GM12878 (cell line): ENCODE results near the gene MT4. TPM values are rescaled to one million over a fixed set of nuclear protein-coding genes. Genes with fewer than 3 reads are reported as not detected.

Source experiments
- ATAC-seq: fragments of 200-7000 bp; cut with Tn5 transposase; 3 replicates; pipeline ENCODE4 v1.9.1; 2020; ENCODE audit warnings: mild to moderate bottlenecking, moderate library complexity
- BruUV-seq: library from RNA; stranded (reverse); fragments of 400-500 nt; replicated peaks from 2 replicates; lab custom pipeline; 2021; lab: Mats Ljungman, UMichigan
- CTCF ChIA-PET: fragments of 300-600 bp; sonication (Branson Sonifier 250); formaldehyde crosslinking; extraction: SDS; loops from one replicate; lab custom pipeline; 2021; ENCODE audit warnings: inconsistent platforms; lab: Yijun Ruan, JAX
- POLR2A ChIA-PET: fragments of 350-600 bp; formaldehyde crosslinking; extraction: SDS; loops from one replicate; lab custom pipeline; 2021; ENCODE audit warnings: inconsistent platforms; lab: Charles Lee
- RAD21 ChIA-PET: fragments of 300-600 bp; sonication (Branson Sonifier 250); formaldehyde crosslinking; loops from one replicate; lab custom pipeline; 2023; ENCODE audit warnings: antibody characterized with exemption; ENCODE audit not compliant: unreplicated experiment; lab: Charles Lee
- SMC1A ChIA-PET: fragments of 300-600 bp; sonication (Branson Sonifier 250); formaldehyde crosslinking; loops from one replicate; lab custom pipeline; 2023; ENCODE audit not compliant: unreplicated experiment, uncharacterized antibody; lab: Charles Lee
- DNase-seq: peaks from one replicate; pipeline ENCODE4 v3.0.0-alpha.2; 2011; ENCODE audit warnings: low read depth, low spot score
- FAIRE-seq: peaks from 3 replicates; lab custom pipeline; 2011; peaks lifted over from hg19 to GRCh38; lab: Jason Lieb, UNC
- H2AFZ ChIP-seq: 2 replicates; pipeline ENCODE4 v1.6.0; 2011; ENCODE audit warnings: low read depth, low read length, control low read depth; ENCODE audit not compliant: control insufficient read depth
- H3K27ac ChIP-seq: 2 replicates; pipeline ENCODE4 v1.5.1; 2011; ENCODE audit warnings: control low read depth; ENCODE audit not compliant: control insufficient read depth, insufficient read depth
- H3K27me3 ChIP-seq, 2 experiments: replicated peaks in 1 of 2; 2 replicates each; pipeline versions ENCODE4 v1.6.0 to v1.6.1; 2011; ENCODE audit warnings: low read length in 1 of 2; ENCODE audit not compliant: control insufficient read depth in 2 of 2, insufficient read depth in 2 of 2
- H3K36me3 ChIP-seq, 2 experiments: 2 replicates each; pipeline ENCODE4 v1.5.1; 2011; ENCODE audit warnings: low read length in 1 of 2; ENCODE audit not compliant: control insufficient read depth in 2 of 2, insufficient read depth in 2 of 2
- H3K4me1 ChIP-seq: 2 replicates; pipeline ENCODE4 v1.6.1; 2011; ENCODE audit warnings: mild to moderate bottlenecking, low read length, moderate library complexity, mixed read lengths; ENCODE audit not compliant: control insufficient read depth, insufficient read depth
- H3K4me2 ChIP-seq: 2 replicates; pipeline ENCODE4 v1.6.0; 2011; ENCODE audit warnings: control low read depth; ENCODE audit not compliant: control insufficient read depth, insufficient read depth
- H3K4me3 ChIP-seq: fragments of 200-600 bp; sonication (generic); 2 replicates; pipeline ENCODE4 v1.5.1; 2016
- H3K79me2 ChIP-seq: 2 replicates; pipeline ENCODE4 v1.6.0; 2011; ENCODE audit warnings: low read length; ENCODE audit not compliant: control insufficient read depth, insufficient read depth
- H3K9ac ChIP-seq: 2 replicates; pipeline ENCODE4 v1.8.0; 2011; ENCODE audit warnings: low read length, control low read depth, mixed read lengths; ENCODE audit not compliant: control insufficient read depth, insufficient read depth
- H3K9me3 ChIP-seq: replicated peaks from 3 replicates; pipeline ENCODE4 v1.5.1; 2011; ENCODE audit warnings: mild to moderate bottlenecking, low read length; ENCODE audit not compliant: control insufficient read depth, insufficient read depth
- H4K20me1 ChIP-seq: 2 replicates; pipeline ENCODE4 v1.6.0; 2011; ENCODE audit not compliant: control insufficient read depth, insufficient read depth
- CHD2 ChIP-seq: IDR thresholded peaks from 2 replicates; pipeline ENCODE4 v1.6.1; 2011; ENCODE audit warnings: low read depth, low read length, improper control_type of control experiment, borderline replicate concordance
- HCFC1 ChIP-seq: fragments of 150-350 bp; IDR thresholded peaks from 2 replicates; pipeline ENCODE4 v1.6.1; 2014; ENCODE audit warnings: low read length
- NBN ChIP-seq: fragments of 450-650 bp; IDR thresholded peaks from 2 replicates; pipeline ENCODE4 v1.6.1; 2016
- ZNF207 ChIP-seq: fragments of 450-650 bp; IDR thresholded peaks from 2 replicates; pipeline ENCODE4 v1.6.1; 2014; ENCODE audit warnings: antibody characterized with exemption, mild to moderate bottlenecking, borderline replicate concordance
- ZNF622 ChIP-seq: fragments of 450-650 bp; IDR thresholded peaks from 2 replicates; pipeline ENCODE4 v1.6.1; 2017; ENCODE audit warnings: mild to moderate bottlenecking, inconsistent platforms
- WGBS: methylation state at CpG from one replicate; pipeline ENCODE4 v1.1.6; 2016; ENCODE audit warnings: low lambda C conversion rate; ENCODE audit not compliant: insufficient replicate concordance, insufficient coverage; ENCODE audit errors: missing lambda C conversion rate; 5-methylcytosine and 5-hydroxymethylcytosine counted together
- in situ Hi-C: fragments of 300-500 bp; cut with MboI; formaldehyde crosslinking; loops from 9 replicates; pipeline ENCODE4 v1.14.3; 2018; ENCODE audit warnings: mixed read lengths
- intact Hi-C: fragments of 100-400 bp; cut with micrococcal nuclease; formaldehyde crosslinking; loops from one replicate; pipeline ENCODE4 v1.14.2; 2022; ENCODE audit not compliant: unreplicated experiment
- polyA plus RNA-seq, 11 experiments: library from polyadenylated mRNA; depleted of rRNA in 4 of 11; unstranded in 6 of 11; stranded (reverse) in 5 of 11; fragments of >200 nt; fragmentation: Nextera tagmentation in 4 of 11; fragmentation: Illumina TruSeq in 1 of 11; extraction: Ambion mirVana in 4 of 11; extraction: Trizol in 1 of 11; gene quantifications; 1 replicate in 1 of 11; 2 replicates in 10 of 11; pipeline versions ENCODE4 v1.2.1 to v1.2.3, GENCODE V29; 2011 to 2016; ENCODE audit warnings: inconsistent platforms in 2 of 11, missing spikeins in 2 of 11, low read depth in 1 of 11
- total RNA-seq, 4 experiments: library from RNA; depleted of rRNA in 3 of 4; stranded (reverse); fragments of >200 nt in 3 of 4; fragmentation: Illumina TruSeq in 1 of 4; extraction: Trizol in 1 of 4; gene quantifications; 2 replicates each; pipeline versions ENCODE4 v1.2.1 to v1.2.3, GENCODE V29; 2013 to 2021
- TF ChIP-seq, protein P1 (sequence below): fragments of 150-350 bp; IDR thresholded peaks from 2 replicates; pipeline ENCODE4 v1.6.1; 2014; ENCODE audit warnings: mild to moderate bottlenecking, low read depth, low read length

Gene MT4
- total and polyA plus RNA-seq, 10 of the 15 experiments (the other 5 are each of a cell fraction or from before 2014, with no cell fraction given), result not detected

DNA sequence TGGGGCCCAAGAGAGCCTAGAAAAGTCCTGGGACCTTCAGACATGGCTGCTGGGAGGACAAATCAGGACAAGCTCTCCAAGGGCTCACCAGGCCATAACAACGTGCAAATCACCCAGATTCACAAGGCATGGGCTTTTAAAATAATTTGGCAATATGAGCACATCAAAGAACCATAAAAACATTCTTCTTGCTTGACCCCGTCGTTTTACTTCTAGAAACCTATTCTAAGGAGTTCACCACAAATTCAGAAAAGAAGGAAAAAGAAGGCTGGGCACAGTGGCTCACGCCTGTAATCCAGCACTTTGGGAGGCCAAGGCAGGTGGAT is 12.4 kb downstream of the MT4 start:
- no TSS peak for BruUV-seq
- Histone ChIP-seq H3K36me3 (no peaks in the 10 kb centered on the region), H3K4me1 (no peaks in the 10 kb centered on the region), H3K27ac (no peak overlapping the region), H3K9me3 (no peaks in the 10 kb centered on the region), H2AFZ (peak overlapping the region; percentile 73), H4K20me1 (no peaks in the 10 kb centered on the region), H3K79me2 (no peaks in the 10 kb centered on the region), H3K4me3 (no peak overlapping the region), H3K27me3 (no peaks in the 10 kb centered on the region), H3K9ac (no peak overlapping the region), H3K4me2 (no peak overlapping the region)
- in situ Hi-C loops (loop anchor here (5.0 kb wide), 1 partner anchor 130 kb away; no protein-coding TSS in a partner anchor), intact Hi-C loops (loop anchor here (1.0 to 2.0 kb wide), 2 partner anchors 125 to 212 kb away; no protein-coding TSS in a partner anchor)
- WGBS, result 41% methylated on average over 4 of the region's 4 CpGs
- ATAC-seq (no peak), FAIRE-seq (no peak), DNase-seq (no peak)
- ChIA-PET CTCF (interaction anchor here (0.6 to 3.7 kb wide), 22 partner anchors 15 to 1613 kb away, joined by 3 to 90 read pairs (median 4); partner anchors contain the start of genes NUDT21 and OGFOD1), RAD21 (interaction anchor here (0.6 to 3.3 kb wide), 6 partner anchors 20 to 283 kb away, joined by 3 to 66 read pairs (median 4); no protein-coding TSS in a partner anchor), POLR2A (no interaction called here), SMC1A (interaction anchor here (1.0 to 3.1 kb wide), 12 partner anchors 13 to 156 kb away, joined by 3 to 67 read pairs (median 4); partner anchors contain the start of gene MT4)
- TF ChIP-seq ZNF207, result 0 out of 2 replicates have a peak, but pooled peaks have one; percentile 5
- TF ChIP-seq ZNF622, result no peak
- TF ChIP-seq NBN, result 0 out of 2 replicates have a peak, but pooled peaks have one; percentile 32
- TF ChIP-seq CHD2, result no peak
- no peak for TF ChIP-seq HCFC1
- TF ChIP-seq, protein P1, sequence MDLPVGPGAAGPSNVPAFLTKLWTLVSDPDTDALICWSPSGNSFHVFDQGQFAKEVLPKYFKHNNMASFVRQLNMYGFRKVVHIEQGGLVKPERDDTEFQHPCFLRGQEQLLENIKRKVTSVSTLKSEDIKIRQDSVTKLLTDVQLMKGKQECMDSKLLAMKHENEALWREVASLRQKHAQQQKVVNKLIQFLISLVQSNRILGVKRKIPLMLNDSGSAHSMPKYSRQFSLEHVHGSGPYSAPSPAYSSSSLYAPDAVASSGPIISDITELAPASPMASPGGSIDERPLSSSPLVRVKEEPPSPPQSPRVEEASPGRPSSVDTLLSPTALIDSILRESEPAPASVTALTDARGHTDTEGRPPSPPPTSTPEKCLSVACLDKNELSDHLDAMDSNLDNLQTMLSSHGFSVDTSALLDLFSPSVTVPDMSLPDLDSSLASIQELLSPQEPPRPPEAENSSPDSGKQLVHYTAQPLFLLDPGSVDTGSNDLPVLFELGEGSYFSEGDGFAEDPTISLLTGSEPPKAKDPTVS, result no peak
